ENCODE measurements around the gene MAN1A1.
"Not testable (repeated sequence)": the region's sequence is repeated elsewhere in the genome, so short reads cannot be mapped to it uniquely, and the experiment has no call there.

MAN1A1 gene

DNA sequence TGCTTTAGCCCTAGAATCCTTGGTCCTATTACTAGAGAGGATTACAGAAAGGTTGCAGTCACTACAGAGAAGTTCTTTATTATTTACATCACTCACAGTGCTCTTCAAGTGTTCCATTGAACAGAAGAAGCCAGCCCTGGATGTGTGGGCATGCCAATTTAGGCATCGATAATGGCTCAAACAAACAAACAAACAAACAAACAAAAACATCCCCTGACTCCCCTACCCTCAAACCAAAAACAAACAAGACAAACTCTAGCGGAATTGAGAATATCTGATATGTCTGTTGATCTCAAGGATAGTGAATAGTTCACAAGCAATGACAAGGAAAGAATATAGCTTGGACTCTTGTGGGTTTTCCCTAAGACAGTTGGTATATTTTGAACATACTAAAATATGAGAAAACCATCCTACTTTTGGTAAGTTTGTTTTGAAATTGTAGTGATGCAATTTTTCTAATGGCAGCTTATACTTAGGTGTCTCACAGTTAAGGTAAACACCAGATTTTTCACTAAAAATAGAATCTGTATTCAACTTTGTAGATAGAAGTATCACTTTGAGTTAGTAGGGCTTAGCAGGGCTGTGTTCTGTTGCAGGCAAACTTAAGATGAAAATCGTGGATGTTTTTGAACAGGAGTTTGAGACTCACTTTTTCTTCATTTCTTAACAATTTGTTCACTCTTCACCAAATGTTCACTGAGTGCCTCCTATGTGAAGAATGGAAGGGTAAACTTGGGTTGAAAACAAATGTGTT is 178.3 kb downstream of the MAN1A1 start:
- DNase-seq (ENCODE audit: low read depth in 2 of 2): no peak

DNA sequence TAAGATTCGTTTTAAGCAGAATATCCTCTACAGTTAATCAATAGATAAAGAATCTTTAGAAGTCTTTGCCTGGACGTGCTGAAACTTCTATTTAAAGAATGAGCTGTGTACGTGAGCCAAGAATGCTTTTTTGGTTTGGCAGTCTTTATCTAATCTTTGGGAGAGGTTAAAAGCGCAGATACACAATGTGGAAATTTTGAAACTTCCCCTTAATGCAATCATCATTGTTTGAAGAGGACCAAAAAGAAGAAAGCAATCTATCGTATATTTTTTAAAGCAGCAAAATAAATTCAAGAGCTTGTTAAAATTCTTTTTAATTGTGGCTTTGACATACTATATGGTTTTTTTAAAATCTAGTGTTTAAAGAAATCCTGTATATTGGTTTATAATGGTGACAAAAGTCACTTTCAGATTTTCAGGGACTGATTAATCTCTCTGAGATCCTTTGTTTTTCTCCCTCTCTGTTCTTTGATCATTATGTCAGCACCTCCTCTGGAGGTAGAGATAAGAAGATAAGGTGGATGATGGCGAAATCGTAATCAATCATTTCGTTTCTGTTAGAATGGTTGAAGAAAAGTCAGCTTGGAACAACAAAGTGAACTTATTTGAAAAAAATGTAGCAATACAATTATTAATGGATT is 179.0 kb downstream of the MAN1A1 start:
- no peak for DNase-seq (ENCODE audit: low read depth in 2 of 2)

DNA sequence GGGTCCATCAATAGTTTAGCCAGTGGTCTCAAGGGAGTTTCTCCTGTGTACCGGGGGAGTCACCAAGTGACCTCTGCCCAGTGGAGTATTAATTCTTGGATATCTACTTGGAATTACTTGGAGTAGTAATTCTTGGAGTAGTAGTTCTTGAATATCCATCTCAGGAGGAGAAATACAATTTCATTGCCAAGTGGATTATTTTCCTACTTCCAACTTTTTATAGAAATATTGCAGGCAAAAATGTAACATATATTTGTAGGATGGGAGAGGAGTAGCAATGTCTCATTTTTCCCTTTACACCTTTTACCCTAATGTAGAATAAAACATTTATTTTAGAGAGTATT is 179.5 kb downstream of the MAN1A1 start:
- DNase-seq (ENCODE audit: low read depth in 2 of 2): no peak

DNA sequence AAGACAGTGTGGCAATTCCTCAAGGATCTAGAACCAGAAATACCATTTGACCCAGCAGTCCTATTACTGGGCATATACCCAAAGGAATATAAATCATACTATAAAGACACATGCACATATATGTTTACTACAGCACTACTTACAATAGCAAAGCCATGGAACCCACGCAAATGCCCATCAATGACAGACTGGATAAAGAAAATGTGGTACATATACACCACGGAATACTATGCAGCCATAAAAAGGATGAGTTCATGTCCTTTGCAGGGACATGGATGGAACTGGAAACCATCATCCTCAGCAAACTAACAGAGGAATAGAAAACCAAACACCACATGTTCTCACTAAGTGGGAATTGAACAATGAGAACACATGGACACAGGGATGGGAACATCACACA is 180.2 kb downstream of the MAN1A1 start:
- not testable (repeated sequence) for DNase-seq (ENCODE audit: low read depth in 2 of 2)

DNA sequence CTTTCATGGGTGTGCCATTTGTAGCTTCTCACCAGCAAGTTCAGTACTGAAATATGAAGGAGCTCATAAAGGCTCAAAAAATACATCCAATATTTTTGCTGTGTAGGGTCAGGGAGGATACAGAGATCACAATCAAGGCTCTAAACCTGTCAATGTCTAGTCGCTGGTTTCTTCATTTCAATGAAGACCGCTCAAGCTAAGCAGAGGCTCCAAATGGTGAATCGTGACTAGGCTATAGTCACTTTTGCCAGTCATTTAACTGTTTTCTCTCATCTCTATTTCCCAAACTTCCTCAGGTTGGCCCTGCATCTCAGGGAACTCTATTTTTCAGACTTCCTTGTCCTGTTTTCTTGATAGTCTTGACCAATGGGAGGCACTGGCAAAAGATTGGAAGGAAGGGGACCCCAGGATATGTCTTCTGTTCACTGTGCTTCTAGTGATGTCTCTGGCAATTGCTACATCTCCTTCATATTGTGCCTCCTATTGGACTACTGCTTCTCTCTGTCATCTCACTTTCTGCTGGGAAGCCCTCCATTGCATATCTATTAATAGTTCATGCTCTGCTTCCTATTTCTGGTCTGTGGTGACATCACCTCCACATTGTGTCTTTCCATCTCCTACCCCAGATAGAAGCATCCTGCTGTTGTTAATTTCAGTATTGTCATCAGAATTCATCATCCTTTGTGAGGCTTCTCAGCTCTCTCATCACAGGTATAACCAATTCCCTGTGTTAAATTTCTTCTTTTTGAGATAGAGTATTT is 183.4 kb downstream of the MAN1A1 start:
- no peak for DNase-seq (ENCODE audit: low read depth in 2 of 2)

DNA sequence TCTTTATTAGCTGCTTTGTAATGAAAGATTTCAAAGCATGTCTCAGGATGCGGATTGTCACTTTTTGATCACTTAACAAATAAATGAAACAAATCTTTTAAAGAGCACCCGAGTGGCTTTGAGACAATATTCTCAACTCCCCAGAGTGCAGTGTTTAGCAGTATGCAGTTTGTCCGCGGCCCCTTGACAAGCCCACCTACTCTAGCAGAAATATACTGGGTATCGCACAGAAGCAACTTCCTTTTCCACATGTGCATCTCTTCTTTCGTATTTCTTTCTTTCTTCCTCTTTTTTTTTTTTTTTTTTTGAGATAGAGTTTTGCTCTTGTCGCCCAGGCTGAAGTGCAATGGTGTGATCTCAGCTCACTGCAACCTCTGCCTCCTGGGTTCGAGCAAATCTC is 186.6 kb downstream of the MAN1A1 start:
- no peak for DNase-seq (ENCODE audit: low read depth in 2 of 2)

DNA sequence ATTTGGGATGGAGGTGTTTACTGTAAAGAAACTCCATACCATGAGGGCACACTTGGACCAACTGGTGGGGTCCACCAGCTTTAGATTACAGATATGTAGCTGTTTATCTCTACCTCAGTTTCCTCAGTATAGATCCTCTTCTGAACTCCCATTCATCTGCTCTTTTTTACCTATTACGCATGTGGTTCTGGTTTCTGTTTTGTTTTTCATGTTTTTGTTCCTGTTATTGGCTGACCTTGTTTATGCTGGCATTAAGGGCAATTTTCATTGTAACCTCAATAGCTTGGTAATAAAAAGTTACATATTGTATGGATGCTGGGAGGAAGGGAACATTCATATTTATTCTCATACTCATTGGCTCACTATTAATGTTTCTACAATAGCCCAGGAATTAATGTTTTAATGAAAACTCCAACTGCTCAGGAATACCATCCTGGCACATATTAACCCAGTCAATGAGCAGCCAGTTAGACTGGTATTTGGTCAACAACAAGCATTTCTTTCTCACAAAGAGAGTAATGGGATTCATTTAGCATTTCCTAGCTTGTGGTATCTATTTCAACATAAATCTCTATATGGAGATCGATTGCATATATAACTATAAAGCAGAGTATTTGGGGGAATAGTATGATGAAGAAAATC is 187.3 kb downstream of the MAN1A1 start:
- DNase-seq (ENCODE audit: low read depth in 2 of 2): no peak

DNA sequence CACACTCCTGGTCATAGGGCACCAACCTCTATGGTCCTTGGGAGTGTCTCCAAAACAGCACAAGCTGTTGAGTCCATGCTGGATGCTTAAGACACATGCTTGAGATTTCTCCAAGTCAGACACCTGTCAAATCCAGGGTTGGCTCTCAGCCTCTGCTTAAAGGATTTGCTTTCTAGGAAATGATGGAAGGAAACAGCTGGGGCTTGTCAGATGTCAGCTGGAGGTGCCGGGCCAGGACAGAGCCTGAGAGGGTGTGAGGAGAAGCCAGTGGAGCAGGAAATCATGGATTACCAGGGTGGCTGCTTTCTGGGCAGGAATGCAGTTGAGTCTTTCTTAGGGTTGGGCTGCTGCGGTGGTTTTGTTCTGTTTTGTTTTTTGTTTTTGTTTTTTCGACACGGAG is 188.1 kb downstream of the MAN1A1 start:
- no peak for DNase-seq (ENCODE audit: low read depth in 2 of 2)

DNA sequence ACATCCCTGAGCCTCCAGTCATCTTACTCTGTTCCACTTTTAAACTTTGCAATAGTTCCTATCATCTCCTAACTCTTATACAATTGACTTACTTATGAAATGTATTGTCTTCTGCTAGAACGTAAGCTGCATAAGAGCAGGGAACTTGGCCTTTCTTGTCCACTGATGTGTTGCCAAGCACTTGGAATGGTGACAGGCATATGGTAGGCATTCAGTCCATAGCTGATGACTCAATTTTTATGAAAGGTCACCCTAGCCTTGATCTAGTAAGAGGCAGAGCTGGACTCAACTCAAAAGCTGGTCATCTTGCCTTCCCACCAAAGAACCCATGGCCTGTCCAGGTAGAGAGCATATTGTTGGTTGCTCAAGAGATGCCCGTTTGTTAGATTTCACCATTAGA is 188.7 kb downstream of the MAN1A1 start:
- DNase-seq (ENCODE audit: low read depth in 2 of 2): no peak

DNA sequence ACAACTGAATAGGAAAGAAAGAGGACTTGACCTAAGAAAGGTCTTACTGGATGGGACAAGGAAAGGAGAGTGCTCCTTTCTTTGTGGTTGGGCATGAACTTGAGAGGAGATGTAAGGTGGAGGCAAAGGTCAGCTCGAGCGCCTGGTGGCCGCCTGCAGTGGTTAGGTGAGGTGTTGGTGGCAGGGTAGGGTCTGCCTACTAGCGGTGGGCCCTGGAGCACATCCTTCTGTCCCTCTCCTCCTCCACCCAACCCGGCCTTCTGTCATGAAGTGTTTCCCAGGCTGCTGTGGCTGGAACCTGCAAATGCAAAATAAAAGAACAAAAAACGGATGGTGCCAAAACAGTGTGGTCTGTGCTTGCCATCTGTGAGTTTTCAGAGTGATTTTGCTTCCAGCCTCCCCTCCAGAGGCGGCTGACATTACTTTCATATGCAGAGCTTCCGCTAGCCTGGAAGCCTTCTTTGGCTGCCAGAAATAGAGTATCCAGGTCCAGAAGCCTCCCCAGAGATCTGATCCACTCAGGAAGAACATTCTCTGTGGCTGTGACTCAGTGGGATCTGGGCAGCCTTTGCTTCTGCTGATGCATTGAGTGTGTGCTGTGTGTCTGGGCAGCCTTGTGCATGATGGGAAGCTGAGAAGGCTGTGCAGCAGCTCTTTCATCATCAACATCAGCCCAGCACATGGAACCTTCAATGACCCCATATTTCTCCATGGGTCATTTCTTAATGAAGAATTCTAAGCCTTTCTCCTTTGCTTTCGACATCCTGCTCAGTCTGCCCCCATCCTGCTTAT is 191.3 kb downstream of the MAN1A1 start:
- no peak for DNase-seq (ENCODE audit: low read depth in 2 of 2)

DNA sequence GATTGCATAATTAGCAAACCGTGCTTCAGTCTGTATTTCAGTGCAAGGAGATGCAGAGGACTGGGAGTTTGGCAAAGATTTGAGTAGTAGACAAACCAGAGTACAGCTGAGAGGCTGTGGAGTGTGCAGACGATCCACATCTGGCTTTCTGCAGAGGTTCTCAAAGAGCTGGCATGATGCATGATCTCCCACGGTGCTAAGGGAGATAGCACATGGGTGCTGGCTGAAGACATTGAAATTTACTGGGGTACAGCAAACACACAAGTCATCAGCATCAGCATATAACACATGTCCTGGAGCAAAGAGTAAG is 192.1 kb downstream of the MAN1A1 start:
- no peak for DNase-seq (ENCODE audit: low read depth in 2 of 2)

DNA sequence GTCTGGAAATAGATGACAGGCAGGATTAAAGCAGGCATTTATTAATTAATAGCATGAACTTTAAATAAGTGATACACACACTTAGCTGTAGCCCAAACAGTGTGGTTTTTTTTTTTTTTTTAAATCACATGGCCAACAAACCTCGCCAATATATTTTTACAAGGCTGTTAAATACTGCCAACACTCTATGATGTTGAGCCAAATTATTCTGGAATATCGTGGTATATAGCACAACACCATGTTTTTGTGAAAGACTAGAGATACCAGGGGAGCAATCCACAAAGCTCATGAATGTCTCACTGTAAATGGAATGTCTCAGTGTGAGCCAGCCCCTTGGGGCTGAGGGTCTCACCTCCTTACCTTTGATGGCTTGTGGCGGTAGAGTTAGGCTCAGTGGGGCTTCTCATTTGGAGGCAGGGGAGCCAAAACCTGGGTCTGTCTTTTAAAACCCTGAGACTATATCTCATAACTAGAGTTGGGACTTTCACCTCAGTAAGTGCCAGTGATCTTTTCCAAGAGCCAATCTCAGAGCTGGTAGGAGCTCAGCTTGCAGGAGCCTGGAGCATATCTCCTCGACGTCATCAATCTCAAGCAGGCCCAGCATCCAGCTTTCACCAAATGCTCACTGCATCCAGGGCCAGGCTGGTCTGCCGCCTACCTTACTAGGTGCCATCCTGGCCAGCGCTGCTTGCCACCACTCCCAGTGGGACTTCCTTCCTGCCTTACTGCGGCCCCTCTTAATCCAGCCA is 192.6 kb downstream of the MAN1A1 start:
- DNase-seq (ENCODE audit: low read depth in 2 of 2): no peak

DNA sequence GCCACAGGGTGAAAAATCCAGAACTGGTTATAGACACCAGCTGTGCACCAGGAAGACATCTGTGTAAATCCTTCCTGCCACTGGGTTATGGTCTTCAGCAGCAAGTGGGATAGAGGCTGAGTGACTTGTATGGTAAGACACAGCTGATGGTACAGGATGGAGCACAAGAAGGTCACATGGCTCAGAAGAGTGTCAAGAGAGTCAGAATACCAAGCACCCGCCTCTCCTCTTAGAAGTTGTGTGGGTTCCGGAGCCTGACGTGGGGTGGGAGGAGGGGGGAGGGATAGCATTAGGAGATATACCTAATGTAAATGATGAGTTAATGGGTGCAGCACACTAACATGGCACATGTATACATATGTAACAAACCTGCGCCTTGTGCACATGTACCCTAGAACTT is 193.5 kb downstream of the MAN1A1 start:
- not testable (repeated sequence) for DNase-seq (ENCODE audit: low read depth in 2 of 2)

DNA sequence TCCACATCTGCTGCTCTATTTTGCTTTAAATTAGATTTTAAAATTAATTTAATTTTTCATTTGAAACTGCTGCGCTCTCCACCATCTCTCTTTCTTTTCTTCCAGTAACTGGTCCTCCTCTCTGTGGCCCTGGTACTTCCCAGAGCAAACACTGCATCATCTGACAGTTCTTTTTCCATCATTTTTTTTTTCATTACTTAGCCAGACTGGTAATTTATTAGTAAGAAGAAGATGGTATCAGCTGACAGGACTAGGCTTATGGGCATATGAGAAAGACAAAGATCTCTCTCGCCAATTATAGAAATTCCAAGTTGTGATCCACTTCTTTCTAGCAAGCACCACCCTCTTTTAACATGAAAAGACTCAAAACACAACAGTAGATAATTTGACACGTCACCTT is 197.4 kb downstream of the MAN1A1 start:
- no peak for DNase-seq (ENCODE audit: low read depth in 2 of 2)

DNA sequence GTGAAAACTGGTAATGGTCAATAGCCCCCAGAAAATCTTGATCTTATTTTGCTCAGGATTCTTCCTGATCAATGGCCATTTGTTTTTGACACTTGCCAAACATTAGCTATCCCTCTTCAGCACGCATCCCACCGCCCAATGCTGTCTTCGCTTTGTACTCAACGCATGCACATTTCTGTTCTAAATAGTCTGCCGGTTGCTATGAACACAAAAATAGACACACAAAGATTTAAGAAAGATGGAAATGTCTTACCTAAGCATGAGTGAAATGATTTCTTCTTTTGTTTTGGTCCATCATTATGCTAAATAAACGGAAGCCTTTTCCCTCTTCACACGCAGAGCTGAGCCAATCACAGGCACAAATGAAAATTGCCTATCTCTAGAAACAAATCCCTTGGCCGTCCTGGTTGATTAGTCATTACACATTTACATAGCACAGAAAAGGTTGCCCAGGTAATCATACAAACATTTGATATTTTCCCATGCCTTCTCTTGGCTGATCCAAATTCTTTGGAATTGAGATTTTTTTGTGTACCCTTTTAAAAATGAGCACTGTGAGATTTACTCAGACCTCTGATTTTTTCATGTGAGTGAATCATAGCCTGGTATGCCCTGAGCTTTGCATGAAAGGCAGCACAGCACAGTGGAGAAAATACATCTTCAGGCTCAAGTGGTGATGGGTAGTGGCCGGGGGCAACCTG is 200.6 kb downstream of the MAN1A1 start:
- no peak for DNase-seq (ENCODE audit: low read depth in 2 of 2)

DNA sequence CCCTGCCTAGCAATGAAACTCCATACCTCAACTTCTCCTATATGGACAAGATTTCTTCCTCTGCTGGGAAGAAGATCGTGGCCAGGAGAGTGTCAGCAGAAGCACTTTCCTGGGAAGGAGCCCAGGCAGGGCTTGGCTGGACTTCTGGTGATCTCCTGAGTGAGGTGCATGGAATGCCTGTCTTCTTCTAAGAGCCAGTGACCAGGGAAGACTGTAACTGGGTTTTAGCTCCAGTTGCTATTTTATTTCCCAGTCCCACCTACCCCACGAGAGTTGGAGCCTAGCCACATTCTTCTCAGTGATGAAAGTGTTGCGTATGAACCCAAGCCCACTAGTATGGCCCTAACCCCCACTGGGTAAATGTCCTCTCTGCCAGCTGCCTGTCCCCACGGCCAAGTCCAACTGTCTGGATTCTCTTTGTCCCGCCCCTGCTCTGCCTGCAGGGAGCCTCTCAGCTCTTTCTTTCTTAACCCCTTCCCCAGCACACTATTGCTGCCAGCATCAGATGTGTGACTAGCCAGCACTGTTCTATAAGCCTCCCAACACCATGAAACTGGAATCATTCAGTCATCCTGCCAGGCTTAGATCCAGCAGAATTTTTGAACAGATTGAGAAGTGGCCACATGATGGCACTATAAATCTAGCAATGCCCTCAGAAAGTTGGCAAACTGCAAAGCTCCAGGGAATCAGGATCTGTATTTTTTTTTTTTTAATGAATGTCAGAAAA is 201.3 kb downstream of the MAN1A1 start:
- DNase-seq (ENCODE audit: low read depth in 2 of 2): no peak

DNA sequence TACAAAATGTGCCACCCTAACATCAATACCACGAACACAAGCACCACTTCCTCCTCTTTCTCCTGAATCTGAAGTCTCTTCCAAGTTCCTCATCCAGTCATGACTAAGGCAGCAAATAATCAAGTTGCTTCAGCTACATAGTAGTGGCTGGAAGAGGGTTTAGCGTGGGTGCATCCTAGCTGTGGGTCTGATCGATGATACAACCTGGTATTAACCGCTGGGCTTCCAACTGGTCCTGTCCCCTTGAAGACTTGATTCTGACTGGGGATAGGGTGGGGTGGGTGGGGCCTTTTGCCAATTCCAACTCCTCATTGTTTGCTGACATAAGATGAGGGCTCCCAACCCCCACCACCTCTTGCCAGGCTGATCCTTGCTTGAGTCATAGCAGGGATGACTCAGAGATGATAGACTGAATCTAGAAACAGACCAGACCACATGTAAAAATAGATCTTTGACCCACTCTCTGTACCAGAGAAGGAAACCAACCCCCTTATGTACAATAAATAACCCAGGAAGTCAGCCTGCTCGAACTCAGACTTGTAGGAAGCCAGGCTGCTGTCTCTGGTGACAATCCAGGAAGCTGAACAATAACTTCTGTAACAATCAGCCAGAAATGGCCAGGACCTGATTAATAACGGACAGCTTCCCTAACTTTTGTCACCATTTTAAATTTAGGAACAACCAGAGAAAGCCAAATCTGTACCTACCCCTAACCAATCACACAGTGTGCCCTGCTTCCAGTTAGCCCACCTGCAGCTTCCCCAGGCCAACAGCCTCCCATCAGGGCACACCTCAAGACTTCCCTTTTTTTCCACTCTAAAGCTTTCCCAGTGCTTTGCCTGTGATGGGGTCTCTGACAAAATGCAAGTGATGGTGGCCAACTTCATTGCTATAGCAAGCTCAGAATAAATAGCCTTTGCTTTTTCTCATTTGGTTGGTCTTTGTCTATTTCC is 202.2 kb downstream of the MAN1A1 start:
- DNase-seq (ENCODE audit: low read depth in 2 of 2): peak; percentile 47 to 59

DNA sequence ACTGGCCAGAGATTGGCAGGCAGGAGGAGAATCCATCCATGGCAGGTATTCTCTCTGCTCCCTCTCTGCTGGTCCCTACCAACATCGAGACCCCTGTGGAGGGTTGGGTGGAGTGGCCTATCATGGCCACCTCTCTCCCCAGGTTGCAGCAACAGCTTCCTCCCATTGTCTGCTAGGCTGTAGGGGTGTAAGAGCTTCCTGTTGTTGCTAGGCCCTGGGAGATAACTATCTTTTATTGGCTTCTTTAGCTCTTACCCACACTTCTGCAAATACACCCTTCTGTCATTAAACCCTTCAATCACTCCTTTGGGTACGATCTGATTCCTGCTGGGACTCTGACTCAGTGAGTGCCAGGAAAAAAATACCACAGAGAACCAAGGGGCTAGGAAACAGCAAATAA is 204.4 kb downstream of the MAN1A1 start:
- no peak for DNase-seq (ENCODE audit: low read depth in 2 of 2)

DNA sequence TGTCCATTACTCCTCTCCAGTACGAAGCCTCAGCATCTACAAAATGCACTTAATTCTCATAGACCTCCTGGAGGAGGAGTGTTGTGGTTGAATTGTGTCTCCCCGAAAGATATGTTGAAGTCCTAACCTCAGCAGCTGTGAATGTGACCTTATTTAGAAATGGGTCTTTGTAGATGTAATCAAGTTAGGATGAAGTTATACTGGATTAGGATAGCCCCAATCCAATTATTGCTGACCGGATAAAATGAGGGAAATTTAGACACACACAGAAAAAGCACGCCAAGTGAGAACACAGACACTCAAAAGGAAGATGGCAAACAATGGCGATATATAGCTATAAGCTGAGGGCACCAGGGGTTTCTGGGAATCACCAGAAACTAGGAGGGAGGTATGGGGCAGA is 206.9 kb downstream of the MAN1A1 start:
- DNase-seq (ENCODE audit: low read depth in 2 of 2): no peak

All from stimulated activated CD8-positive, alpha-beta memory T cell treated with anti-CD3 and anti-CD28 coated beads, Interleukin-15, amount 100 ng/mL, for 48 hours (primary cell).